AG09319 (cell line): ENCODE results near the gene C1orf174.

ENCODE experiments used
- DNase-seq: peaks from one replicate; pipeline ENCODE4 v3.0.0-alpha.2; 2010; ENCODE audit warnings: low read depth; ENCODE audit errors: extremely low read depth
- TF ChIP-seq, protein P1 (sequence below): IDR thresholded peaks from 2 replicates; pipeline ENCODE4 v1.5.1; 2011; ENCODE audit warnings: low read depth, mild to moderate bottlenecking, inconsistent platforms, low read length, moderate library complexity

C1orf174 gene

DNA sequence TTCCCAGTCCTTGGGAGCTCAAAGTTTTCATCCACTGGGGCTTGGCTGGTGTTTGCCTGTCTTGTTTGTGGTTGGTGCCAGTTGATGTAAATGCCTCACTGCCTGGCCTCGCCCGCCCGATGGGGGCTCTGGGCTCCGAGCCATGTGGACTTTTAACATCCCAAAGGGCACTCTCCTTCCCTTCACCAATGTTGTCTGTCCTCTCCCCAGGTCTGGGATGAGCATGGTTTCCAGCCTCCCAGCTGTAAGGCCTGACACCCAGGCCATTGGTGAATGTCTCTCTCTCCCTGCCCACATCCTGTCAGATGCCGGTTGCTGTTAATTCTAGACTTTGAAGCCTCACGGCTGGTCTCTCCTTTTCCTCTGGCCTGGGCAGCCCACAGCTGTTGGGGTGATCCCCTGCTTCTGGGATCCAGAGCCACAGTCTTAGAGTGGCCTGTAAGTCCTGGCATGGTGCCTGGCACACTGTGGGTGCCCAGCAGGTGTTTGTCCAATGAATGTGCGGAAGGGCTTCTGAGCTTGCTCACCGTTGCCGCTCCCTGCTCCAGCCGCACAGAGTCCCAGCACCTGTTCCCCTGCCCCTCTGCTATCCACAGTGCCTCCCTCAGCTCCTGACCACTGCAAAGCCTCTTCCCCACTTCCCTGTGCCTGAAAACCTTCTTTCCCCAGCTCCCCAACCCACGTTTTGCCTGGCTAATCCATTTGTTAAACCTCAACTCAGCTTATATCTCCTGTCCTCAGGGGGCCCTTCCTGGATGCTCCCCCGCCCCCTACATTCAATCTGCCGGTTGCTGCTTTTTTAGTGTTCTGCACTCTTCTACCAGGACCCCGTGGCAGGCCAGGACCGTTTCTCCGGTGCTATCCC is 3.3 kb upstream of the C1orf174 start:
- TF ChIP-seq, protein P1, sequence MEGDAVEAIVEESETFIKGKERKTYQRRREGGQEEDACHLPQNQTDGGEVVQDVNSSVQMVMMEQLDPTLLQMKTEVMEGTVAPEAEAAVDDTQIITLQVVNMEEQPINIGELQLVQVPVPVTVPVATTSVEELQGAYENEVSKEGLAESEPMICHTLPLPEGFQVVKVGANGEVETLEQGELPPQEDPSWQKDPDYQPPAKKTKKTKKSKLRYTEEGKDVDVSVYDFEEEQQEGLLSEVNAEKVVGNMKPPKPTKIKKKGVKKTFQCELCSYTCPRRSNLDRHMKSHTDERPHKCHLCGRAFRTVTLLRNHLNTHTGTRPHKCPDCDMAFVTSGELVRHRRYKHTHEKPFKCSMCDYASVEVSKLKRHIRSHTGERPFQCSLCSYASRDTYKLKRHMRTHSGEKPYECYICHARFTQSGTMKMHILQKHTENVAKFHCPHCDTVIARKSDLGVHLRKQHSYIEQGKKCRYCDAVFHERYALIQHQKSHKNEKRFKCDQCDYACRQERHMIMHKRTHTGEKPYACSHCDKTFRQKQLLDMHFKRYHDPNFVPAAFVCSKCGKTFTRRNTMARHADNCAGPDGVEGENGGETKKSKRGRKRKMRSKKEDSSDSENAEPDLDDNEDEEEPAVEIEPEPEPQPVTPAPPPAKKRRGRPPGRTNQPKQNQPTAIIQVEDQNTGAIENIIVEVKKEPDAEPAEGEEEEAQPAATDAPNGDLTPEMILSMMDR, result no peak
- no peak for DNase-seq

DNA sequence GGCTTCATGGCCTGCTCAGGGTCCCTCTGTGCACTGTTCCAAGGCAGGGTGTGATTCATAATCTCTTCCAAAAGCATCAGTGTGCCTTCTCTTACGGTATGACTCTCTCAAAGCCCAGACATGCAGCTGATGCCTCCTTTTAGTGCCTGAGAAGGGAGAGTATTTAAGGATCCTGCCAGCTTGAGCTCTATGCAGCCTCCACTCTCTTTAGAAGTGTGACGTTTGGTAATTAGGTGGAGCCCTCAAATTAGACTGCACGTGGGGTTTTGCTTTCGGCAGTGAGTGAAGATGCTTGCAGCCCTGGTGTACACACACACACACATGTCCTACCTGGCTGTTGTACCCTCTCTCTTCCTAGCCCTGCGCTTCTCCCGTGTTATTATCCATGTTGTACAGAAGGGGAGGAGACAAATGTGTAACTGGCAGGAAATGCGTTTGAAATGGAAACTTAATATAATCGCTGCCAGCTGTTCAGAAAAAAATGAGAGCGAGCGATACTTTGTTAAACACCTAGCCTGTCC is 2.6 kb upstream of the C1orf174 start:
- TF ChIP-seq, protein P1, result no peak

DNA sequence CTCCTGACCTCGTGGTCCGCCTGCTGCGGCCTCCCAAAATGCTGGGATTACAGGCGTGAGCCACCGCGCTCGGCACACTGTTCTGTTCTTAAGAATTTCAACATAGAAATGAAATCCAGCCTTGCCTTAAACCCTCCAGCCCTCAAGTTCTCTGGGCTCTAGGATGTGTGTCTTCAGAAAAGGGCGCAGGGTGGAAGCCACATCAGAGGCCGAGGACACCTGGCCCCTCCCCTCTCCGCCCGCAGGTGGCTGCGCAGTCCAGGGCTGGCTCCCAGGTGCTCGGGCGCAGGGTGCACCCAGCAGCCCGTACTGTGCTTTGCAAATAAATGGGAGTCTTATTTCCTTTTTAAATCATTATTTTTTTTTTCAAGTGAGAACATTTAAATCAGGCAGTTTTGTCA is 2.0 kb upstream of the C1orf174 start:
- no peak for DNase-seq
- TF ChIP-seq, protein P1, result no peak

More for the DNA sequence above, 2.6 kb upstream of the C1orf174 start:
- DNase-seq, result no peak

DNA sequence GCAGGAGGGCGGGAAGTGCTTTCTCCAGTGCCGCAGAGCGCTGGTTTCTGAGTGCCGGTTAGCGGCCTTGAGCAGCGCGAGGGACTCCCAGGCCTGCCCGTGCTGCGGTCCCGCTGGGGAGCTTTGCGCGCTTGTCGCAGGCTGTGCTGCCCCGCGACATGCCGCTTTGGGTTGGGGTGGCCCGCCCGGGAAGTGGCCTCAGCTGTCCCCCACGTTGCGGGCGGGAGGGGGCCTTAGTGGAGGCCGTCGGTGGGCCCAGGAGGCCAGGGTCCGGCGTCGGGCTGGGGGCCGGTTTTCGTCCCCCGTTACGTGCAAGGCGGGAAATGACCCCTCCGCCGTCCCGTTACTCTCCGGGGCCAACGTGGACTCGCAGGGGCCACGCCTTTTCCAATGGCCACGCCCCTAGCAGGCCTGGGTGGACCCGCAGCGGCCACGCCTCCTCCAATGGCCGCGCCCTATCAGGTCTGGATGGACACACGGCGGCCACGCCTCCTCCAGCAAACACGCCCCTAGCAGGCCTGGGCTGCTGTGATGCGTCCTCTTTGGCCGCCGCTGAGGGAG is 977 bp upstream of the C1orf174 start:
- TF ChIP-seq, protein P1, result no peak
- DNase-seq, result peak; percentile 87

DNA sequence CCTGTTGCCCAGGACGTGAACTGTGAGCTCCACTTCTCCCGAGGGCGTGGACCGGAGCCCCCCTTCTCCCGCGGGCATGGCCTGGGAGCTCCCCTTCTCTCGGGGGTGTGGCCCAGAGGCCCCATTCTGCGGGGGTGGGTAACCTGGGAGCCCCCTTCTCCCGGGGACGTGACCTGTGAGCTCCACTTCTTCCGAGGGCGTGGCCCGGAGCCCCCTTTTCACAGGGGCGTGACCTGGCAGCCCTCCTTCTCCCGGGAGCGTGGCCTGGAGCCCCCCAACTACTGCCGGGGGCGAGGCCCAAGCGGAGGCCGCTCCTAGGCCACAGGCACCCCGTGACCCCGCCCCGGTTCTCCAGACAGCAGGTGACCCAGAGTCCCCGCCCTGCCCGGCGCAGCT is 320 bp downstream of the C1orf174 start:
- no peak for DNase-seq
- TF ChIP-seq, protein P1, result no peak; the same call in 1 of the 2 replicates

DNA sequence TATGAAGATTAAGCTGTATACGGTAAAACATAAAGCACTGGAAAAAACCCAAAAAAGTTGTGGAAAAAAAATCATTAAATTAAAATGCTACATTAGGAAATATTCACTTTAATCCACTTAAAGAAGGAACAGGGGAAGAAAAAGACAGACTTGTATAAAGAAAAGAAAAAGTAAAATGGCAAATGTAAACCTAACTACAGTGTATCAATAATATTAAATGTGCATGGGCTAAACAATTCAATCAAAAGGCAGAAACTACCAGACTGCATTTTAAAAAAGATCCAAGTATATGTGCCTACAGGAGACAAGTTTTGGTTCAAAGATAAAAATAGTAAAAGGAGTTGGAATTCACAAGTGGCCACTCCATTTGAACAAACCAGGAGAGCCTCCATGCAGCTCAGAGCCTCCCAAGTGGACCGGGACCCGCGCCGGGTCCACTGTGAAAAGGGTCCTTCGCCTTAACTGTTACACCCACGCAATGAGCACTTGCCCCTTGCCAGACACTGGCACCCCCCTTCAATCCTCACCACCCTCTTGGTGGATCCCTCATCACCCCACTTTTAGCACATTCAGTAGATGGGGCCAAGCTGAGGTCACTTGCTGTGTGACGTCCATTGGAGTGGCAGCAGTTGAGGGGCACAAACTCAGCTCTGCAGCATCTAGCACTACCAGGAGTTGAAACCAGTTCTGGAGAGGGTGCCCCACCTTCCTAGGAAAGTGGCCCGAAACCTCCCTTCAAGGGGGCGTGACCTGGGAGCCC is 898 bp downstream of the C1orf174 start:
- TF ChIP-seq, protein P1, result no peak
- DNase-seq, result no peak

DNA sequence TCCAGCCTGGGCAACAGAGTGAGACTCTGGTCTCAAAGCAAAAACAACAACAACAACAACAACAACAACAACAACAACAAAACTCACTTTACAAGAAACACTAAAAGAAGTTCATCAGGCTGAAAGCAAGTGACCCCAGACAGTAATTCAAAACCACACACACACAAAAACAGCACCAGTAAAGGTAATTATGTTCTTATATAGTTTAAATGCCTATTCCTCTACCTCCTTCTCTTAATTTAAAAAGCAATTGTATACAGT is 1.7 kb downstream of the C1orf174 start:
- TF ChIP-seq, protein P1, result no peak
- DNase-seq, result no peak
